Stimulated activated CD8-positive, alpha-beta memory T cell treated with anti-CD3 and anti-CD28 coated beads, Interleukin-12 subunit alpha, Interleukin-12 subunit beta, amount 100 ng/mL, for 4 hours (primary cell): ENCODE measurements around the gene KLHDC3.

Source experiments
- DNase-seq: peaks from one replicate; pipeline ENCODE4 v3.0.0-alpha.2; 2020; ENCODE audit warnings: low read depth

Gene KLHDC3

GRCh38 chr6:43059168-43060033 lies 45.4 kb downstream of the KLHDC3 start, which contains the start of the genes KLC4 and MRPL2:
TSS of gene KLC4 (plus strand) at chr6:43059631. CDS start at chr6:43061336, 1,705 bp downstream.
TSS of gene MRPL2 (minus strand) at chr6:43059434. CDS start at chr6:43059381, 53 bp downstream.
- peak; percentile 96 for DNase-seq

- DNase-seq: no peak
These were observed 46.1 kb downstream of the KLHDC3 start for GRCh38 chr6:43060034-43060754.

GRCh38 chr6:43060755-43061633 lies 46.9 kb downstream of the KLHDC3 start:
- DNase-seq: no peak

- DNase-seq: no peak
These were observed 47.8 kb downstream of the KLHDC3 start for GRCh38 chr6:43061861-43062260.

- no peak for DNase-seq
These were observed 48.8 kb downstream of the KLHDC3 start for GRCh38 chr6:43062818-43063217.

GRCh38 chr6:43070028-43070632 lies 56.1 kb downstream of the KLHDC3 start:
- no peak for DNase-seq
